Glutamatergic neuron (in vitro differentiated cells): ENCODE measurements around the gene GNG8. TPM values are rescaled to one million over a fixed set of nuclear protein-coding genes. Genes with fewer than 3 reads are reported as not detected.

Source experiments
- DNase-seq: peaks from one replicate; pipeline ENCODE4 v3.0.0; 2022
- H3K27ac Mint-ChIP-seq: one replicate; pipeline ENCODE4 v1.8.0; 2020; ENCODE audit warnings: mild to moderate bottlenecking, mixed read lengths, inconsistent platforms; ENCODE audit not compliant: unreplicated experiment
- H3K27me3 Mint-ChIP-seq: one replicate; pipeline ENCODE4 v1.8.0; 2020; ENCODE audit warnings: mild to moderate bottlenecking, moderate library complexity, mixed read lengths, inconsistent platforms; ENCODE audit not compliant: unreplicated experiment
- H3K36me3 Mint-ChIP-seq: one replicate; pipeline ENCODE4 v1.8.0; 2020; ENCODE audit warnings: mild to moderate bottlenecking, mixed read lengths, inconsistent platforms; ENCODE audit not compliant: unreplicated experiment
- H3K4me1 Mint-ChIP-seq: one replicate; pipeline ENCODE4 v1.8.0; 2020; ENCODE audit warnings: mild to moderate bottlenecking, low read depth, mixed read lengths, inconsistent platforms; ENCODE audit not compliant: unreplicated experiment
- H3K4me3 Mint-ChIP-seq: one replicate; pipeline ENCODE4 v1.8.0; 2020; ENCODE audit warnings: mild to moderate bottlenecking, mixed read lengths, inconsistent platforms; ENCODE audit not compliant: unreplicated experiment
- H3K9me3 Mint-ChIP-seq: one replicate; pipeline ENCODE4 v1.8.0; 2020; ENCODE audit warnings: mild to moderate bottlenecking, moderate library complexity, mixed read lengths, inconsistent platforms; ENCODE audit not compliant: unreplicated experiment
- CTCF ChIP-seq: fragments of 200-600 bp; sonication (generic); IDR thresholded peaks from one replicate; pipeline ENCODE4 v1.5.0; 2021; ENCODE audit not compliant: partially characterized antibody, unreplicated experiment
- total RNA-seq: library from RNA; stranded (reverse); fragmentation: NEBNext Ultra II Directional; extraction: Animal tissue kit (Norgen Biotek cat#: 25700); gene quantifications from one replicate; pipeline ENCODE4 v1.2.1, GENCODE V29; 2021; ENCODE audit not compliant: unreplicated experiment

The GNG8 gene
- total RNA-seq, 1 donor from 2014 or later: 54.6 TPM

- no peak for TF ChIP-seq CTCF
- Mint-ChIP-seq H3K4me1 (peaks cover 28% of the 10 kb centered on the region), H3K36me3 (no peaks in the 10 kb centered on the region), H3K4me3 (no peak overlapping the region), H3K27ac (no peak overlapping the region), H3K9me3 (peaks cover 5% of the 10 kb centered on the region), H3K27me3 (peaks cover 4% of the 10 kb centered on the region)
- no peak for DNase-seq
Observed at GRCh38 chr19:46618670-46619231, 17.3 kb downstream of the GNG8 start.

- H3K27ac Mint-ChIP-seq: no peak overlapping the region
- peaks cover 28% of the 10 kb centered on the region for H3K4me1 Mint-ChIP-seq
- DNase-seq: no peak
- H3K36me3 Mint-ChIP-seq: no peaks in the 10 kb centered on the region
- TF ChIP-seq CTCF: no peak
- H3K4me3 Mint-ChIP-seq: no peak overlapping the region
- peaks cover 4% of the 10 kb centered on the region for H3K27me3 Mint-ChIP-seq
- H3K9me3 Mint-ChIP-seq: peaks cover 5% of the 10 kb centered on the region
Observed at GRCh38 chr19:46617601-46618000, 18.4 kb downstream of the GNG8 start.

- no peaks in the 10 kb centered on the region for H3K36me3 Mint-ChIP-seq
- H3K27me3 Mint-ChIP-seq: peaks cover 4% of the 10 kb centered on the region
- peaks cover 24% of the 10 kb centered on the region for H3K4me1 Mint-ChIP-seq
- peaks cover 5% of the 10 kb centered on the region for H3K9me3 Mint-ChIP-seq
- H3K4me3 Mint-ChIP-seq: peak overlapping the region; percentile 39
- H3K27ac Mint-ChIP-seq: peak overlapping the region; percentile 88
- TF ChIP-seq CTCF: no peak
- DNase-seq: peak; percentile 81
Observed at GRCh38 chr19:46616631-46617322, 19.2 kb downstream of the GNG8 start.

GRCh38 chr19:46615966-46616365 is 20.0 kb downstream of the GNG8 start:
- Mint-ChIP-seq H3K36me3 (peaks cover 1% of the 10 kb centered on the region), H3K27ac (peak overlapping the region; percentile 72), H3K9me3 (peaks cover 7% of the 10 kb centered on the region), H3K4me3 (no peak overlapping the region), H3K27me3 (peaks cover 4% of the 10 kb centered on the region), H3K4me1 (peaks cover 17% of the 10 kb centered on the region)
- no peak for TF ChIP-seq CTCF
- DNase-seq: no peak

- no peak overlapping the region for H3K4me3 Mint-ChIP-seq
- peak; percentile 94 for TF ChIP-seq CTCF
- peak overlapping the region; percentile 38 for H3K27ac Mint-ChIP-seq
Observed at GRCh38 chr19:46614114-46614722, 21.8 kb downstream of the GNG8 start.

More at GRCh38 chr19:46614114-46614722, 21.8 kb downstream of the GNG8 start:
- Mint-ChIP-seq H3K36me3 (peaks cover 6% of the 10 kb centered on the region), H3K4me1 (peaks cover 9% of the 10 kb centered on the region), H3K27me3 (peaks cover 11% of the 10 kb centered on the region), H3K9me3 (peaks cover 14% of the 10 kb centered on the region)
- DNase-seq: peak; percentile 92
